Neuronal stem cell (in vitro differentiated cells): ENCODE measurements around the gene UBAC1.

Experiments
- DNase-seq: peaks from one replicate; pipeline ENCODE4 v3.0.0-alpha.2; 2013; ENCODE audit warnings: low spot score
- H2AFZ ChIP-seq: one replicate; pipeline ENCODE4 v1.6.1; 2013; ENCODE audit warnings: mild to moderate bottlenecking, low read length, inconsistent platforms
- H2AK5ac ChIP-seq: 2 replicates; pipeline ENCODE4 v1.6.1; 2013; ENCODE audit warnings: low read depth, mild to moderate bottlenecking, inconsistent platforms, low read length, moderate library complexity, mixed read lengths
- H2BK120ac ChIP-seq: 2 replicates; pipeline ENCODE4 v1.6.1; 2013; ENCODE audit warnings: low read depth, mild to moderate bottlenecking, inconsistent platforms, low read length, moderate library complexity, mixed read lengths
- H2BK12ac ChIP-seq: one replicate; pipeline ENCODE4 v1.6.1; 2013; ENCODE audit warnings: low read length, inconsistent platforms
- H2BK15ac ChIP-seq: 2 replicates; pipeline ENCODE4 v1.6.1; 2013; ENCODE audit warnings: mild to moderate bottlenecking, low read length, inconsistent platforms, mixed read lengths
- H2BK5ac ChIP-seq: one replicate; pipeline ENCODE4 v1.6.1; 2013; ENCODE audit warnings: inconsistent platforms, mild to moderate bottlenecking, low read length, moderate library complexity
- H3K14ac ChIP-seq: one replicate; pipeline ENCODE4 v1.6.1; 2013; ENCODE audit warnings: low read length, inconsistent platforms
- H3K18ac ChIP-seq: 2 replicates; pipeline ENCODE4 v1.6.1; 2013; ENCODE audit warnings: low read length, inconsistent platforms
- H3K23ac ChIP-seq: 2 replicates; pipeline ENCODE4 v1.6.1; 2013; ENCODE audit warnings: low read depth, mild to moderate bottlenecking, mixed read lengths, low read length, inconsistent platforms; ENCODE audit not compliant: poor library complexity
- H3K27ac ChIP-seq: replicated peaks from 3 replicates; pipeline ENCODE4 v1.5.1; 2013; ENCODE audit warnings: low read length, inconsistent platforms
- H3K27me3 ChIP-seq, 3 experiments: 2 replicates each; pipeline ENCODE4 v1.6.1; 2013; ENCODE audit warnings: low read length in 3 of 3, mild to moderate bottlenecking in 2 of 3, inconsistent platforms in 1 of 3, low read depth in 1 of 3, mixed read lengths in 1 of 3, moderate library complexity in 1 of 3; ENCODE audit not compliant: control insufficient read depth in 3 of 3, insufficient read depth in 3 of 3
- H3K36me3 ChIP-seq, 2 donors: replicated peaks in 1 of 2; 2 replicates each; pipeline ENCODE4 v1.6.1; 2013; ENCODE audit warnings: low read length in 2 of 2; ENCODE audit not compliant: control insufficient read depth in 2 of 2, insufficient read depth in 2 of 2
- H3K4ac ChIP-seq: 2 replicates; pipeline ENCODE4 v1.6.1; 2013; ENCODE audit warnings: inconsistent platforms, mild to moderate bottlenecking, low read length, moderate library complexity
- H3K4me1 ChIP-seq, 2 donors: 1 replicate in 1 of 2; 2 replicates in 1 of 2; pipeline ENCODE4 v1.6.1; 2013; ENCODE audit warnings: low read length in 2 of 2, low read depth in 1 of 2; ENCODE audit not compliant: control insufficient read depth in 2 of 2, insufficient read depth in 1 of 2
- H3K4me2 ChIP-seq: one replicate; pipeline ENCODE4 v1.6.1; 2013; ENCODE audit warnings: mild to moderate bottlenecking, low read length, inconsistent platforms; ENCODE audit not compliant: insufficient read depth, poor library complexity, severe bottlenecking
- H3K4me3 ChIP-seq, 2 donors: 2 replicates each; pipeline ENCODE4 v1.5.1; 2013; ENCODE audit warnings: low read length in 2 of 2, mild to moderate bottlenecking in 2 of 2, inconsistent platforms in 1 of 2, moderate library complexity in 1 of 2
- H3K79me1 ChIP-seq: one replicate; pipeline ENCODE4 v1.6.1; 2013; ENCODE audit warnings: low read depth, mild to moderate bottlenecking, inconsistent platforms, low read length, moderate library complexity
- H3K9ac ChIP-seq: one replicate; pipeline ENCODE4 v1.6.1; 2013; ENCODE audit warnings: mild to moderate bottlenecking, low read depth, low read length, inconsistent platforms; ENCODE audit not compliant: poor library complexity
- H3K9me3 ChIP-seq, 2 donors: replicated peaks in 1 of 2; 2 replicates each; pipeline versions ENCODE3 to v1.6.1; 2013; ENCODE audit warnings: low read length in 2 of 2, mild to moderate bottlenecking in 2 of 2, inconsistent platforms in 1 of 2, low read depth in 1 of 2, mixed read lengths in 1 of 2, moderate library complexity in 1 of 2; ENCODE audit not compliant: control insufficient read depth in 2 of 2, insufficient read depth in 1 of 2
- H4K8ac ChIP-seq: one replicate; pipeline ENCODE4 v1.6.1; 2013; ENCODE audit warnings: low read depth, mild to moderate bottlenecking, inconsistent platforms, low read length, moderate library complexity
- H4K91ac ChIP-seq: one replicate; pipeline ENCODE4 v1.6.1; 2013; ENCODE audit warnings: low read length, low read depth, mild to moderate bottlenecking, inconsistent platforms; ENCODE audit not compliant: poor library complexity
- WGBS, 2 donors: extraction: QIAGEN DNeasy Blood & Tissue Kit; methylation state at CpG; one replicate each; pipeline ENCODE4 v1.1.7; 2013; ENCODE audit warnings: missing lambda C conversion rate in 2 of 2, mixed read lengths in 1 of 2; ENCODE audit not compliant: insufficient read length in 2 of 2, insufficient replicate concordance in 1 of 2; ENCODE audit errors: extremely low coverage in 2 of 2; 5-methylcytosine and 5-hydroxymethylcytosine counted together

UBAC1 gene

GRCh38 chr9:136002881-136003280 is 41.7 kb upstream of the UBAC1 start:
- H2BK15ac ChIP-seq, result peak overlapping the region; percentile 100
- peak overlapping the region; percentile 99 for H2BK12ac ChIP-seq
- H4K8ac ChIP-seq, result no peak overlapping the region
- peak overlapping the region; percentile 99 for H3K18ac ChIP-seq
- H2AFZ ChIP-seq, result no peak overlapping the region
- peak overlapping the region; percentile 50 for H3K9ac ChIP-seq
- H4K91ac ChIP-seq, result peak overlapping the region; percentile 33
- H3K79me1 ChIP-seq, result peaks cover 5% of the 10 kb centered on the region
- H3K27ac ChIP-seq, result no peak overlapping the region
- peaks cover 47 to 50% of the 10 kb centered on the region in 2 donors for H3K4me1 ChIP-seq
- H3K27me3 ChIP-seq, result no peaks in the 10 kb centered on the region
- no peaks in the 10 kb centered on the region for H3K36me3 ChIP-seq
- peak overlapping the region; percentile 70 for H3K23ac ChIP-seq
- peak overlapping the region; percentile 59 for H3K14ac ChIP-seq
- no peak for DNase-seq
- peak overlapping the region; percentile 100 for H2BK5ac ChIP-seq
- H3K4me2 ChIP-seq, result no peak overlapping the region
- H3K9me3 ChIP-seq, result peaks cover 0 to 2% of the 10 kb centered on the region in 2 donors
- peak overlapping the region; percentile 100 for H2BK120ac ChIP-seq
- H3K4ac ChIP-seq, result no peak overlapping the region
- peak overlapping the region; percentile 100 for H2AK5ac ChIP-seq
- H3K4me3 ChIP-seq, result no peak overlapping the region
- no CpG with 5 or more reads among the region's 10 CpGs for WGBS, 2 donors

DNA sequence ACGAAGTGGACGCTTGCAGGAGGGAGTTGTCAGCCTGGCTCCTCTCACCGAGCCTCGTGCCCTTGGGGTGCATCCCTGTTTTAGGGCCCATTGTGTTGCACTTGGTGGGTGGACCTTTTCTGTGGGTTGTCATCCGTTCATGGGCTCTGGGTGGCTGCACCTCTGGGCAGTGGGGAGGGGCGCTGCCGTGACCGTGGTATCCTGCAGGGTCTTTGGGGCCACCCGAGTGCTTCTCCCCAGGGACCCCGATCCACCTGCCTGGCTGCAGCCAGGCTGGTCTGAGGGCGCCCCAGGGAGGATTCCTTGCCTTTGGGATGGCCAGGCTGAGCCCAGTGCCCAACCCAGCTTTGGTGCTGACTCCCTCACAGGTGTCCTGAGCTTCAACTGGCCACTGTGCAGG is 41.0 kb upstream of the UBAC1 start:
- peak overlapping the region; percentile 99 for H2BK12ac ChIP-seq
- no CpG with 5 or more reads among the region's 11 CpGs for WGBS, 2 donors
- no peak for DNase-seq

DNA sequence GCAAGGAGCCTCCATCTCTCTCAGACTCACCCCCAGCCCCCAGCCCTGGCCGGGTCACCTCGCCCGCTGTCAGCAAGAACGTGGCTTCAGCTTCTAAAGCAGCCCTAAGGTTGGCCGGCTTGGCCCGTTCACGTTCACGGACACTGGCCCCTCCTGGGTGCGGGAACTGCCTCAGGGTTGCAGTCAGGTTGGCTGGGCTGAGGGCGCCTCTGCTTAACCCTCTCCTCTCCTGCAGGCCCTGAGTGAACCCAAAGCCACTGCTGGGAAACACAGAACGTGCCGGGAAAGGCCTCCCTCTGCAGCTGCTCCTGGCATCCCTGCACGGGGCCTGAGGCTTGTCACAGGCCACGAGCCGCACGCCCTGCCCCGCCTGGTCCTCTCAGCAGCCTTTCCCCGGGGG is 40.1 kb upstream of the UBAC1 start:
- H3K18ac ChIP-seq, result peak overlapping the region; percentile 90
- no peak overlapping the region for H3K14ac ChIP-seq
- no peak overlapping the region for H4K8ac ChIP-seq
- H3K4me2 ChIP-seq, result no peak overlapping the region
- H3K27ac ChIP-seq, result no peak overlapping the region
- no peaks in the 10 kb centered on the region for H3K27me3 ChIP-seq
- no peak overlapping the region for H4K91ac ChIP-seq
- DNase-seq, result no peak
- no peaks in the 10 kb centered on the region for H3K36me3 ChIP-seq
- no peaks in the 10 kb centered on the region for H3K9me3 ChIP-seq
- peaks cover 5% of the 10 kb centered on the region for H3K79me1 ChIP-seq
- peak overlapping the region; percentile 75 for H2BK12ac ChIP-seq
- H3K4me3 ChIP-seq, result no peak overlapping the region
- H2AK5ac ChIP-seq, result peak overlapping the region; percentile 99
- H2BK15ac ChIP-seq, result peak overlapping the region; percentile 95
- H3K4me1 ChIP-seq, result peaks cover 36 to 41% of the 10 kb centered on the region in 2 donors
- H2AFZ ChIP-seq, result peak overlapping the region; percentile 71
- WGBS, 2 donors, result no CpG with 5 or more reads among the region's 18 CpGs
- no peak overlapping the region for H3K9ac ChIP-seq
- peak overlapping the region; percentile 3 for H2BK5ac ChIP-seq
- no peak overlapping the region for H3K23ac ChIP-seq
- H2BK120ac ChIP-seq, result peak overlapping the region; percentile 95
- H3K4ac ChIP-seq, result no peak overlapping the region

More for the DNA sequence above, 41.0 kb upstream of the UBAC1 start:
- H2BK15ac ChIP-seq, result peak overlapping the region; percentile 100
- H4K91ac ChIP-seq, result peak overlapping the region; percentile 33
- peak overlapping the region; percentile 99 for H3K18ac ChIP-seq
- H3K9ac ChIP-seq, result no peak overlapping the region
- no peak overlapping the region for H3K27ac ChIP-seq
- H2BK5ac ChIP-seq, result peak overlapping the region; percentile 100
- H3K14ac ChIP-seq, result peak overlapping the region; percentile 59
- peak overlapping the region; percentile 70 for H3K23ac ChIP-seq
- peaks cover 5% of the 10 kb centered on the region for H3K79me1 ChIP-seq
- no peak overlapping the region for H4K8ac ChIP-seq
- no peak overlapping the region for H3K4me3 ChIP-seq
- peak overlapping the region; percentile 100 for H2BK120ac ChIP-seq
- H3K9me3 ChIP-seq, result no peaks in the 10 kb centered on the region
- H3K4me1 ChIP-seq, result peaks cover 46% of the 10 kb centered on the region in 2 donors
- H3K27me3 ChIP-seq, result no peaks in the 10 kb centered on the region
- no peak overlapping the region for H3K4ac ChIP-seq
- no peaks in the 10 kb centered on the region for H3K36me3 ChIP-seq
- H2AFZ ChIP-seq, result no peak overlapping the region
- H3K4me2 ChIP-seq, result no peak overlapping the region
- peak overlapping the region; percentile 100 for H2AK5ac ChIP-seq

DNA sequence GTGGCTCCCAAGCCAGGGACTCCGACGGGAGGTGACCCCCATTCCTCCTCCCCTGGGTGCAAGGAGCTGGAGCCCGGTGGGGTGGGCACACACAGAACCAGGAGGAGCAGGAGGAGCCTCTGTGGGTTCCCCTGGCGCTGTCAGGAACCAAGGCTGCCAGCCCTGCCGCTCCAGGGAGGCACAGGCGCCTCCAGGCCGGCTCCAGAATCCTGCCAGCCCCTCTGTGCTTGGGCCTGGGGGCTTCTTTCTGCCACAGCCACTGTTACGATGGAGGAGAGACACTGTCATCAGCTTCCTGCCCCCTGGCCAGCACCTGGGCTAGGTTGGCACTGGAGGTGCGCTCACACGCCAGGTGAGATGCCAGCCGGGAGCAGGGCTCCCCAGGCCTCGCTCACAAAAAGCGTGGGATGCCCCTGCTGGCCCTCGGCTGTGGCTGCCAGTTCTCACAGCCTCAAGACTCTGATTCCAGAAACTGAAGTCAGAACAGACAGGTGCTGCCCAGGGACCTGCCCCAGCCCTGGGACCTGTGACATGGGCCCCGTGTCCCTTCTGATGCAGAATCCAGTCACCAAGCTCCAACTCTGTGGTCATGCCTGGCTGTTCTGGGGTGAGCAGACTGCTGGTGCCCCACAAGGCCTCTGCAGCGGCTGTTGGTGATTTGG is 37.4 kb upstream of the UBAC1 start:
- Histone ChIP-seq H3K4me1 (peaks cover 27 to 30% of the 10 kb centered on the region in 2 donors), H3K4me3 (no peak overlapping the region), H3K23ac (no peak overlapping the region), H3K14ac (no peak overlapping the region), H2BK5ac (peak overlapping the region; percentile 62), H3K4ac (peak overlapping the region; percentile 27), H2AK5ac (peak overlapping the region; percentile 88), H2AFZ (no peak overlapping the region), H3K9me3 (no peaks in the 10 kb centered on the region), H3K4me2 (no peak overlapping the region), H4K8ac (no peak overlapping the region), H3K18ac (peak overlapping the region; percentile 83), H2BK12ac (peak overlapping the region; percentile 93), H3K27ac (no peak overlapping the region), H3K79me1 (no peaks in the 10 kb centered on the region), H2BK120ac (no peak overlapping the region), H2BK15ac (peak overlapping the region; percentile 95), H4K91ac (no peak overlapping the region), H3K9ac (peak overlapping the region; percentile 78), H3K27me3 (no peaks in the 10 kb centered on the region), H3K36me3 (no peaks in the 10 kb centered on the region)
- DNase-seq, result no peak
- WGBS, 2 donors, result no CpG with 5 or more reads among the region's 16 CpGs
